AG09319 (cell line): ENCODE measurements around the gene GPN1.

Source experiments
- DNase-seq: peaks from one replicate; pipeline ENCODE4 v3.0.0-alpha.2; 2010; ENCODE audit warnings: low read depth; ENCODE audit errors: extremely low read depth
- TF ChIP-seq, protein P1 (sequence below): IDR thresholded peaks from 2 replicates; pipeline ENCODE4 v1.5.1; 2011; ENCODE audit warnings: low read depth, mild to moderate bottlenecking, inconsistent platforms, low read length, moderate library complexity

GPN1 gene

GRCh38 chr2:27663285-27664153 is 34.7 kb downstream of the GPN1 start, which contains the start of the genes SLC4A1AP and SUPT7L:
Gene SLC4A1AP, plus strand, starts transcription at chr2:27663889. Its CDS starts 26 bp downstream, at chr2:27663915.
Gene SUPT7L, minus strand, starts transcription at chr2:27663614. Its CDS starts 1,422 bp downstream, at chr2:27662192.
- TF ChIP-seq, protein P1, sequence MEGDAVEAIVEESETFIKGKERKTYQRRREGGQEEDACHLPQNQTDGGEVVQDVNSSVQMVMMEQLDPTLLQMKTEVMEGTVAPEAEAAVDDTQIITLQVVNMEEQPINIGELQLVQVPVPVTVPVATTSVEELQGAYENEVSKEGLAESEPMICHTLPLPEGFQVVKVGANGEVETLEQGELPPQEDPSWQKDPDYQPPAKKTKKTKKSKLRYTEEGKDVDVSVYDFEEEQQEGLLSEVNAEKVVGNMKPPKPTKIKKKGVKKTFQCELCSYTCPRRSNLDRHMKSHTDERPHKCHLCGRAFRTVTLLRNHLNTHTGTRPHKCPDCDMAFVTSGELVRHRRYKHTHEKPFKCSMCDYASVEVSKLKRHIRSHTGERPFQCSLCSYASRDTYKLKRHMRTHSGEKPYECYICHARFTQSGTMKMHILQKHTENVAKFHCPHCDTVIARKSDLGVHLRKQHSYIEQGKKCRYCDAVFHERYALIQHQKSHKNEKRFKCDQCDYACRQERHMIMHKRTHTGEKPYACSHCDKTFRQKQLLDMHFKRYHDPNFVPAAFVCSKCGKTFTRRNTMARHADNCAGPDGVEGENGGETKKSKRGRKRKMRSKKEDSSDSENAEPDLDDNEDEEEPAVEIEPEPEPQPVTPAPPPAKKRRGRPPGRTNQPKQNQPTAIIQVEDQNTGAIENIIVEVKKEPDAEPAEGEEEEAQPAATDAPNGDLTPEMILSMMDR = no peak; the same call in 1 of the 2 replicates
- DNase-seq = peak; percentile 69

DNA sequence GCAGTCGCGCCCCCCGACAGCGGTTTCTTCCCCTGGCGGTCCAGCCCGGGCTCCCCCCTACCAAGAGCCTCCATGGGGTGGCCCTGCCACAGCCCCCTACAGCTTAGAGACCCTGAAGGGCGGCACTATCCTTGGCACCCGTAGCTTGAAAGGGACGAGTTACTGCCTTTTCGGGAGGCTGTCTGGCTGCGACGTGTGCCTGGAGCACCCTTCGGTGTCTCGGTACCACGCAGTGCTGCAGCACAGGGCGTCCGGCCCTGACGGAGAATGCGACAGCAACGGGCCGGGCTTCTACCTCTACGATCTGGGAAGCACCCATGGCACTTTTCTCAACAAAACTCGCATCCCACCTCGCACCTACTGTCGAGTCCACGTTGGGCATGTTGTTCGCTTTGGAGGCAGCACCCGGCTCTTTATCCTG is 35.3 kb downstream of the GPN1 start:
- TF ChIP-seq, protein P1 = peak; percentile 3; the same call in 1 of the 2 replicates
- DNase-seq = no peak

- no peak for DNase-seq
- TF ChIP-seq, protein P1 = no peak
Measured at GRCh38 chr2:27664622-27665363, 35.9 kb downstream of the GPN1 start.

- DNase-seq = no peak
- TF ChIP-seq, protein P1 = no peak
Measured at GRCh38 chr2:27667446-27667845, 38.6 kb downstream of the GPN1 start.

DNA sequence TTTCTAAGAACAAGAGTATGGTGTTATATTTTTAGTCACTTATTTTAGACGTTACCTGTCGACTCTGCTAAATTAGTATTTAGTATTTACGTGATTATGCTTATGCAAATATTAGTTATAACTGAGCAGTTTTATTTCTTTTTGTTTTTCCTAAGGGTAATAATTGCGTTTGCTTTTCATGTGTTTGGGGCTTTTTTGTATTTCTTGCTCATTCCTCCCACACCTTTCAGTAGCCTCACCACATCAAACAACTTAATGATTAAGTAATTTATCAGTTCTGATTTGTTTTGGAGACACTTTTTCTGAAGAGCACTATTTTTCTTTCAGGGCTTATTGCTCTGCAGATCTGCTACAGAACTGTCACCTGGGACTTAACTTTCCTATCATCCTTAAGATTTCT is 42.4 kb downstream of the GPN1 start:
- TF ChIP-seq, protein P1 = no peak

GRCh38 chr2:27672723-27673486 is 44.1 kb downstream of the GPN1 start:
- TF ChIP-seq, protein P1 = no peak
- no peak for DNase-seq

More for the DNA sequence above, 42.4 kb downstream of the GPN1 start:
- no peak for DNase-seq
